Kidney (tissue), 14 donors: Measurements from ENCODE around the gene NFIA. TPM values are rescaled to one million over a fixed set of nuclear protein-coding genes. Genes with fewer than 3 reads are reported as not detected.
A peak's percentile ranks its signal among the peaks of the same experiment; 100 is the strongest.

Experiments used
- DNase-seq, 5 donors: peaks; one replicate each; pipeline ENCODE4 v3.0.0-alpha.2; 2013 to 2020
- FAIRE-seq: peaks from 2 replicates; lab custom pipeline; 2012; peaks lifted over from hg19 to GRCh38; lab: Jason Lieb, UNC
- H3K27ac ChIP-seq, 2 donors: one replicate each; pipeline ENCODE4 v1.7.0; 2013; ENCODE audit warnings: low read depth in 2 of 2, low read length in 2 of 2, inconsistent platforms in 1 of 2
- H3K27me3 ChIP-seq: one replicate; pipeline ENCODE4 v1.7.1; 2013; ENCODE audit warnings: low read length, inconsistent platforms; ENCODE audit not compliant: control insufficient read depth, insufficient read depth
- H3K36me3 ChIP-seq, 3 donors: one replicate each; pipeline versions ENCODE4 v1.7.0 to v1.7.1; 2013; ENCODE audit warnings: low read length in 3 of 3, control low read depth in 1 of 3, inconsistent platforms in 1 of 3; ENCODE audit not compliant: insufficient read depth in 3 of 3, control insufficient read depth in 2 of 3
- H3K4me1 ChIP-seq, 3 donors: one replicate each; pipeline versions ENCODE4 v1.7.0 to v1.7.1; 2013; ENCODE audit warnings: low read length in 3 of 3, inconsistent platforms in 1 of 3, low read depth in 1 of 3; ENCODE audit not compliant: control insufficient read depth in 2 of 3, insufficient read depth in 2 of 3
- H3K4me3 ChIP-seq, 3 donors: one replicate each; pipeline versions ENCODE4 v1.7.0 to v1.8.1; 2013; ENCODE audit warnings: low read length in 3 of 3, control low read depth in 1 of 3, inconsistent platforms in 1 of 3
- H3K9ac ChIP-seq, 3 donors: one replicate each; pipeline versions ENCODE4 v1.7.0 to v1.7.1; 2013; ENCODE audit warnings: low read length in 3 of 3, control low read depth in 1 of 3, inconsistent platforms in 1 of 3
- H3K9me3 ChIP-seq, 3 donors: one replicate each; pipeline versions ENCODE4 v1.7.0 to v1.7.1; 2013; ENCODE audit warnings: low read length in 3 of 3, control low read depth in 1 of 3, inconsistent platforms in 1 of 3; ENCODE audit not compliant: control insufficient read depth in 2 of 3, insufficient read depth in 1 of 3
- intact Hi-C: fragments of 100-400 bp; cut with DNase I; formaldehyde crosslinking; loops from one replicate; pipeline ENCODE4 v1.11.1; 2022
- polyA plus RNA-seq: library from polyadenylated mRNA; stranded (reverse); fragments of 350-450 nt; fragmentation: Illumina TruSeq; extraction: RNeasy Lipid Tissue Mini Kit (QIAGEN cat#74804); gene quantifications from one replicate; pipeline ENCODE4 v1.2.3, GENCODE V29; 2014; ENCODE audit warnings: low read depth, low replicate concordance; ENCODE audit not compliant: insufficient read depth
- total RNA-seq: library from RNA; stranded (reverse); fragmentation: NEBNext Ultra II Directional; extraction: Animal tissue kit (Norgen Biotek cat#: 25700); gene quantifications from one replicate; pipeline ENCODE4 v1.2.1, GENCODE V29; 2021
- TF ChIP-seq, protein P1 (sequence below): IDR thresholded peaks from 3 replicates; pipeline ENCODE4 v1.5.1; 2012; ENCODE audit warnings: mild to moderate bottlenecking, moderate library complexity, borderline replicate concordance; ENCODE audit not compliant: insufficient read depth; ENCODE audit errors: extremely low read depth
- donor health status: control.
- donor health status: control.
- donor health status: control.
- donor health status: control.
- donor health status: control.
- donor health status: DM: yes; HTN: yes; CAD: no.
- donor health status: Normal renal cell carcinoma (clear cell type).

Gene NFIA
- total and polyA plus RNA-seq, 2 donors from 2014 or later = 4.8 to 87.5 TPM

DNA sequence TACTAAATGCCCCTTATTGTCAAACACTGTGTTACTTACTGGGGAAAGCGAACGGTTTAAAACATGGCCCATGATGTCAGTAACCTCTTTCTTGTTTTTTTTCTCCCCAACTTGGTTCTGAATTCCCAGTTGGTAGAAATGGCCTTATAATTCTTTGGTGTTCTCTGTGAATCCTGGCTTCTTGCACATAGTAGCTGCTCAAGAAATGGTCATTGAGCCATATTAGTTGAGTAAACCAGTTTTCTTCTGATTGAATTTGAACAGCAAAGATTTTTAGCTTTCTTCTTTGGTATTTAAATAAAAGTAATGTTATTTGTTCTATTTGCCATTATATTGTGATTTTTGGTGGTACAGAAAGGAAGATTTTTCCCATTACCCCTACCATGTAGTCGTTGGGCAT is 87.3 kb downstream of the NFIA start:
- Histone ChIP-seq H3K36me3 (no peaks in the 10 kb centered on the region), H3K9ac (no peak overlapping the region), H3K9me3 (no peaks in the 10 kb centered on the region), H3K27me3 (no peaks in the 10 kb centered on the region), H3K4me1 (peaks cover 4 to 16% (median 10%) of the 10 kb centered on the region in 3 donors), H3K4me3 (no peak overlapping the region), H3K27ac (no peak overlapping the region)
- TF ChIP-seq, protein P1, sequence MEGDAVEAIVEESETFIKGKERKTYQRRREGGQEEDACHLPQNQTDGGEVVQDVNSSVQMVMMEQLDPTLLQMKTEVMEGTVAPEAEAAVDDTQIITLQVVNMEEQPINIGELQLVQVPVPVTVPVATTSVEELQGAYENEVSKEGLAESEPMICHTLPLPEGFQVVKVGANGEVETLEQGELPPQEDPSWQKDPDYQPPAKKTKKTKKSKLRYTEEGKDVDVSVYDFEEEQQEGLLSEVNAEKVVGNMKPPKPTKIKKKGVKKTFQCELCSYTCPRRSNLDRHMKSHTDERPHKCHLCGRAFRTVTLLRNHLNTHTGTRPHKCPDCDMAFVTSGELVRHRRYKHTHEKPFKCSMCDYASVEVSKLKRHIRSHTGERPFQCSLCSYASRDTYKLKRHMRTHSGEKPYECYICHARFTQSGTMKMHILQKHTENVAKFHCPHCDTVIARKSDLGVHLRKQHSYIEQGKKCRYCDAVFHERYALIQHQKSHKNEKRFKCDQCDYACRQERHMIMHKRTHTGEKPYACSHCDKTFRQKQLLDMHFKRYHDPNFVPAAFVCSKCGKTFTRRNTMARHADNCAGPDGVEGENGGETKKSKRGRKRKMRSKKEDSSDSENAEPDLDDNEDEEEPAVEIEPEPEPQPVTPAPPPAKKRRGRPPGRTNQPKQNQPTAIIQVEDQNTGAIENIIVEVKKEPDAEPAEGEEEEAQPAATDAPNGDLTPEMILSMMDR = no peak
- DNase-seq (no peak), FAIRE-seq (no peak)
- intact Hi-C loops = no loop called here

DNA sequence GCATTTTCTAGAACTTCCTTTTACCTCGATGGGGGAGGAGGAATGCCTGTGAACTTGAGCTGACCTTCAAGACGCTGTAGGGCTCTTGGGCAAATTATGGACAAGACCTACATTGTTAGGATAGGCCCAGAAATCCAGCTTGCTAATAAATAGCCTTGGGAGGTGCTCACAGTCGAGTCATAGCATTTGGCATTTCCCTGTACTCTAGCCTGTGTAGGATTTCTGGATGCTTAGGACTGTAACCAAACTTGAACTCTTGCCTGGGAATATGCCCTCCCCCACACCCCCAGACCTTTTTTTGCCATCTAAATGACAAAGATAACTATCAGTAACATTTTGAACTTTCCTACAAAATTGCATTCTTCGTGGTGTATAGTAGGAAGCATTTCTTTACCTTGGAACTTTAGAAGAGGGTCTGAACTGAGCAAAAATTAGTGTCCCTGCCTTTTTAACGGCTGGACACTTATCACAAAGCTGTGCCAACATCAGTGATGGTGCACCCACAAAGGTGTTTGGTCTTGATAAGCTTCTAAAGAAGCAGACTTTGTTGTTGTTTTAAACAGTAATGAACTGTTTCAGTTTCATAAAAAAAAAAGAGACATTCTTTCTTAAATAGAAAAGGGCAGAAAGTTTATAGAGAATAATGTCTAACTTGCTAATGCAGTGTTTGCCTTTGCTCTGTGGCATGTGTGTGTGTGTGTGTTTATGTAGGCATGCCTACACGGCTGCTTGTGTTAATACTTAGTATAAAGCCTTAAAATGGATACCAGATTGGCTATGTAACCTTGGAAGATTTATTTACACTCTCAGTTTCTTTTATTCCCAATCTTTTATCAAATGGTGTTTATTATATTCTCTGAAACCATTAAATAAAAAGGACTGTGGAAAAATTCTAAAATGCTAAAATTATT is 88.2 kb downstream of the NFIA start:
- no peak for FAIRE-seq
- intact Hi-C loops = no loop called here
- Histone ChIP-seq H3K9ac (no peak overlapping the region), H3K36me3 (no peaks in the 10 kb centered on the region), H3K27me3 (no peaks in the 10 kb centered on the region), H3K27ac (peak overlapping the region in 1 of 2 donors; percentile 20), H3K4me3 (no peak overlapping the region), H3K4me1 (peaks cover 4 to 16% (median 10%) of the 10 kb centered on the region in 3 donors), H3K9me3 (no peaks in the 10 kb centered on the region)
- TF ChIP-seq, protein P1 = no peak
- DNase-seq = no peak

DNA sequence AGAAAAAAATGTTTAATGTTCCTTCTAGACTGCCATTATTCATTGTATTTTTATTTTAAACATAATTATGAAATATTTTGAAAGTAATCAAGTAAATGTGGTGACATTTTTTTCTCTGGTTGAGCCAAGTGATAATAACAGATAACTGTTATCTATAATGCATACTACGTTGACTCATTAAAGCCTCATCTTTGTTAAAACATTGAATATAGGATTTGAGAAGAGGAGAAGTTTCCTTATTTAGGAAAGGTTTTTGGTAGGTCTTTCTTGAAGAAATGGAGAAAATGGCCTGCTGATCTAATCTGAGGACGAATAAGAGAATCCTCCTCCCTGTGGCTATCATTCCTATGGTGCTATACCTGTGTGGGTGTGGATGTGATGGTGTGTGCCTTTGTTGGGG is 89.0 kb downstream of the NFIA start:
- Histone ChIP-seq H3K9ac (no peak overlapping the region), H3K27ac (no peak overlapping the region), H3K9me3 (no peaks in the 10 kb centered on the region), H3K4me3 (no peak overlapping the region), H3K27me3 (no peaks in the 10 kb centered on the region), H3K4me1 (peaks cover 4 to 16% (median 10%) of the 10 kb centered on the region in 3 donors), H3K36me3 (no peaks in the 10 kb centered on the region)
- DNase-seq (no peak), FAIRE-seq (peak; percentile 35)
- TF ChIP-seq, protein P1 = no peak
- intact Hi-C loops = no loop called here
